ENCODE results near the gene FABP1.

The FABP1 gene

DNA sequence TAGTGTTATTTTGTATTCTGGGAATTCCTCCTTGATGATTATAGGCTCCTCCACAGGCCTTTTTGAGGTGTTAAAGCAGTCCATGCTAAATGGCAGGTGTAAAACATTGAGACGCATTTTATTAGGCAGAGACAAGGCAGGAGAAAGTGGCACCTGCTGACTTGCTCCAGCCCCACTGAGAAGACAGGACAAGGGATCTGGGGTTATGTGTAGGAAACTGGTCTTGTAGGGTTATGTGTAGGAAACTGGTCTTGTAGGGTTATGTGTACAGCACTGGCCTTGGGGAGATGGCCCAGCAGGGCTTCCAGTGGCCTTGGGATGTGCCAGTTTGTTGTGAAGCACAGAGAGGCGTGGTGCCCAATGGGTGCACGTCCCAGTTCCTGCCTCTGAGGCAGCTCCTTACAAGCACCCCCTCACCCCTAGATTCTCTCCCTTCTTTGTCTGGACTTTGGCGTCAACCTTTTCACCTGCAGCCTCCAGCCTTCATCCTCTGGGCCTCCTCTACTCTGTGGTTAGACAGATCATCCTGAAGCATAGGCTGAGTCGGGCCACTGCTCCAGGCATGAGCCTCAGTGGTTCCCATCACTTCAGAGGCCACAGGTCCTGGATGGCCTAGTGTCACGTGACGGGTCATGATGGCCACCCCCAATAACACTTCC is 921 bp upstream of the FABP1 start:
- Histone ChIP-seq H3K36me3 (ENCODE audit: control insufficient read depth, insufficient read depth, low read length) (no peaks in the 10 kb centered on the region), H3K4me3 (replicated peaks; ENCODE audit: low read depth, low read length) (no peak overlapping the region), H3K27me3 (replicated peaks; ENCODE audit: control insufficient read depth, insufficient read depth, low read length) (no peaks in the 10 kb centered on the region; the same call in 1 of the 2 replicates)
- TF ChIP-seq, protein P1, sequence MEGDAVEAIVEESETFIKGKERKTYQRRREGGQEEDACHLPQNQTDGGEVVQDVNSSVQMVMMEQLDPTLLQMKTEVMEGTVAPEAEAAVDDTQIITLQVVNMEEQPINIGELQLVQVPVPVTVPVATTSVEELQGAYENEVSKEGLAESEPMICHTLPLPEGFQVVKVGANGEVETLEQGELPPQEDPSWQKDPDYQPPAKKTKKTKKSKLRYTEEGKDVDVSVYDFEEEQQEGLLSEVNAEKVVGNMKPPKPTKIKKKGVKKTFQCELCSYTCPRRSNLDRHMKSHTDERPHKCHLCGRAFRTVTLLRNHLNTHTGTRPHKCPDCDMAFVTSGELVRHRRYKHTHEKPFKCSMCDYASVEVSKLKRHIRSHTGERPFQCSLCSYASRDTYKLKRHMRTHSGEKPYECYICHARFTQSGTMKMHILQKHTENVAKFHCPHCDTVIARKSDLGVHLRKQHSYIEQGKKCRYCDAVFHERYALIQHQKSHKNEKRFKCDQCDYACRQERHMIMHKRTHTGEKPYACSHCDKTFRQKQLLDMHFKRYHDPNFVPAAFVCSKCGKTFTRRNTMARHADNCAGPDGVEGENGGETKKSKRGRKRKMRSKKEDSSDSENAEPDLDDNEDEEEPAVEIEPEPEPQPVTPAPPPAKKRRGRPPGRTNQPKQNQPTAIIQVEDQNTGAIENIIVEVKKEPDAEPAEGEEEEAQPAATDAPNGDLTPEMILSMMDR (IDR thresholded peaks at IDR 0.05; ENCODE audit: insufficient read depth, low read length, poor library complexity, severe bottlenecking) = no peak
- no peak for DNase-seq (ENCODE audit: extremely low read depth, insufficient read length)

DNA sequence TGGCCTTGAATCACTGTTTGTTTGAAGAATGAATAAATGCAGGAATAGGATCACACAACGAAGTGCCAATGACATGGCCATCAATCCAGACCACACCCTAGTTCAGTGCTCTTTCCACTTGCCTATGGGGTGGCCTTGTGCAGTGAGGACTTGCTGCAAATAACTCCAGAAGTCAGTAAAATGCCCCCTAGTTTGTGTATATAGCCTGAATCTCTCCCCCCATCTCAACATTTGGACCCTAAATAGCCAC is 299 bp downstream of the FABP1 start:
- Histone ChIP-seq H3K36me3 (ENCODE audit: control insufficient read depth, insufficient read depth, low read length) (no peaks in the 10 kb centered on the region), H3K4me3 (replicated peaks; ENCODE audit: low read depth, low read length) (no peak overlapping the region), H3K27me3 (replicated peaks; ENCODE audit: control insufficient read depth, insufficient read depth, low read length) (no peaks in the 10 kb centered on the region; the same call in 1 of the 2 replicates)
- TF ChIP-seq, protein P1 (IDR thresholded peaks at IDR 0.05; ENCODE audit: insufficient read depth, low read length, poor library complexity, severe bottlenecking) = no peak
- DNase-seq (ENCODE audit: extremely low read depth, insufficient read length) = no peak

DNA sequence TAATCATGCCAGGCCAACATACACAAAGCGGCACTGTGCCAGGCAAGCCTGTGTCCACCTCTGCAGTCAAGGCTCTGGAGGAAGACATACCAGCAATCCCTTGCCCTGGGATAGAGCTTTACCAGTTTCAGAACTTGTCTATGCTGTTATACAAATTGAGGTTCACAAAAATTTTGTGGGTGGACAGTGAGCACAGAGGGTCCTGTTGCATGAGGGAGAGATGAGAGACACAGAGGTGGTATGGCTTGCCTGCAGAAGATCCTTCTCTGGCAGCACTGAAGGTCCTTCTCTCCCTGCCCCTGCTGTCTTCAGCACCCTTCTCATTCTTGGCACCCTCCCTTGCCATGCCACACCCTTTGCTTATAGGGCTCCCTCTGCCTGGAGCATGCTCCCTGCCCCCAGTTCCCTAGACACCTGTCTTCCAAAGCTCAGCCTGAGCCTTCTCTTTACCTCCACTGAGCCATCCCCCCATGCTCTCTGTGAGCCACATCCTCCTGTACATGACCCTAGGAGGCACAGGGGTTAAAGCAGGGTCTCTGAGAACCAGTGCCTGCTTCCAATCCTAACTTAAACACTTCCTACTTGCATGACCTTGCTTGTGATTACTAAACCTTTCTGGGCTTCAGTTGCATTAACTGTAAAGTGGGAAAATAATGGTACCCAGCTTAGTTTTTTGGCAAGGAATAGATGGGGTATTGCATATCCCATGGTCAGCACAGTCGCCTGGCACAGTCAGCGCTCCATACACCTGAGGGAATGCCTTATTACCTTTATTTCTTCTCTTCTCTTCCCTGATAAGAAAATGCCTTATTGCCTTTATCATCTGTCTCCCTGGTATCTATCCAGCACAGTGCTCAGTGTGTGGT is 857 bp downstream of the FABP1 start:
- Histone ChIP-seq H3K36me3 (ENCODE audit: control insufficient read depth, insufficient read depth, low read length) (no peaks in the 10 kb centered on the region), H3K27me3 (replicated peaks; ENCODE audit: control insufficient read depth, insufficient read depth, low read length) (no peaks in the 10 kb centered on the region; the same call in 1 of the 2 replicates), H3K4me3 (replicated peaks; ENCODE audit: low read depth, low read length) (no peak overlapping the region)
- DNase-seq (ENCODE audit: extremely low read depth, insufficient read length) = no peak
- TF ChIP-seq, protein P1 (IDR thresholded peaks at IDR 0.05; ENCODE audit: insufficient read depth, low read length, poor library complexity, severe bottlenecking) = no peak

DNA sequence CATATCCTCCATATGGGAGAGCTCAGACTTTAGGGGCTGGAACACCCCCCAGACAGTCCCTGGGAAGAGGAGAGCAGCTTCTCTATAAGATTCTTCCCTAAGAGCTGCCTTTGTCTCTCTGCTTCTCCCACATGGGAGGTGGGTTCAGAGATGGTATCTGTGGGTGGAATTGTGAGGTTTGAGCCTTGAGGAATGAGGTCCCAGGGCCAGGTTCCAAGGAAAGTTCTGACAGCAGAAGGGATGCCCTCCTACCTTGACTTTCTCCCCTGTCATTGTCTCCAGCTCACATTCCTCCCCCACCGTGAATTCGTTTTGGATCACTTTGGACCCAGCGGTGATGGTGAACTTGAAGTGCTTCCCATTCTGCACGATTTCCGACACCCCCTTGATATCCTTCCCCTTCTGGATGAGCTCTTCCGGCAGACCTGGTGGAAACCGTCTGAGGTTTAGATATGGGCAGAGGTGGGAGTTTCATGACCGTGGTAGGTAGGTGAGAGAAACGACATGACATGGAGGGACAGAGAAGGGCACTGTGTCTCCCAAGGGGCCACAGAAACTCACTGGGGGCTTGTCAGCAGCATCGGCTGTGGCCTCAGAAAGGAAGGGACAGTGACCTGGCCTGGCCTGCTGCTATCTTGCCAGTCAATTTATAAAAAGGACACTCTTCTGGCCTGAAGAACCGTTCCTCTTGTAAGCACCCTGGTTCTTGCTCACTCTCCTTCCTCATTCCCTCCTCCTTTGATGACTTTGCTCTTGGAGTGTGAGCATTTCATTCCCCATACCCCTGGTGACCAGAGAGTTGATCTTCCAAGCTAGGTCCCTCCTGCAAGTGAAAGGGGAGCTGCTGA is 1.7 kb downstream of the FABP1 start:
- TF ChIP-seq, protein P1 (IDR thresholded peaks at IDR 0.05; ENCODE audit: insufficient read depth, low read length, poor library complexity, severe bottlenecking) = no peak
- DNase-seq (ENCODE audit: extremely low read depth, insufficient read length) = no peak
- Histone ChIP-seq H3K36me3 (ENCODE audit: control insufficient read depth, insufficient read depth, low read length) (no peaks in the 10 kb centered on the region), H3K4me3 (replicated peaks; ENCODE audit: low read depth, low read length) (no peak overlapping the region), H3K27me3 (replicated peaks; ENCODE audit: control insufficient read depth, insufficient read depth, low read length) (no peaks in the 10 kb centered on the region; the same call in 1 of the 2 replicates)

DNA sequence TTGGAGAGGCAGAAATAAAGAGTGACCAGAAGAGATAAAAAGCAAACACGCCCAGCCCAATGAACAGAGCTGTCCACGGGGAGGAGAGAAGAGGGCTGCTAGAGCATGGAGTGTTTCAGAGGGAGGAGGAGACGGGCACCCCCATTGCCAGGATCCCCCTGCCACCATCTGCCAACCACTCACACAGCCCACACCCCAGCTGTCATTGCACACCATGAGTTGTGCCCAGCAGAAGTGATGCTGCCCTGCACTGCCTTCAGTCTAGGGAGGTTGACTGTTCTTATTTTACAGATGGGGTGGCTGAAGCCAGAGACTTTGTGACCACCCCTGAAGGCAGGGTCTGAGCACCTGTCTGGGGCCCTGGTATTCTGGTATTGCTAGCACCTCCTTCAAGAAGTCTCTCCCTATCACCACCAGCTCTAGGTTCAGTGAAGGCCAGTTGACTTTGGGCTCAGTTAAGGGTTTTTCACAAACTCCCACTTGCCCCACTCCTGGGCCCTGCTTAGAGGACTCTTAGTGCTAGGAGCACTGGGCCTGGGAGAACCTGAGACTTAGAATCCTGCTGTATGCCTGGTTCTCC is 2.4 kb downstream of the FABP1 start:
- Histone ChIP-seq H3K36me3 (ENCODE audit: control insufficient read depth, insufficient read depth, low read length) (no peaks in the 10 kb centered on the region), H3K4me3 (replicated peaks; ENCODE audit: low read depth, low read length) (no peak overlapping the region), H3K27me3 (replicated peaks; ENCODE audit: control insufficient read depth, insufficient read depth, low read length) (no peaks in the 10 kb centered on the region; the same call in 1 of the 2 replicates)
- DNase-seq (ENCODE audit: extremely low read depth, insufficient read length) = no peak
- TF ChIP-seq, protein P1 (IDR thresholded peaks at IDR 0.05; ENCODE audit: insufficient read depth, low read length, poor library complexity, severe bottlenecking) = no peak
